Coronary artery (tissue), 2 donors: ENCODE results near the gene KDM2A.
"Not testable (repeated sequence)": the region's sequence is repeated elsewhere in the genome, so short reads cannot be mapped to it uniquely, and the experiment has no call there.

Source experiments
- DNase-seq: peaks from one replicate; pipeline ENCODE4 v3.0.0-alpha.2; 2017; ENCODE audit warnings: low spot score
- H3K27ac ChIP-seq, 2 donors: fragments of 200-600 bp; sonication (generic); one replicate each; pipeline ENCODE4 v1.5.1; 2016 to 2019
- H3K4me3 ChIP-seq: fragments of 200-600 bp; sonication (generic); 2 replicates; pipeline ENCODE4 v1.5.1; 2016; ENCODE audit warnings: mild to moderate bottlenecking, moderate library complexity
- CTCF ChIP-seq: fragments of 200-600 bp; sonication (generic); IDR thresholded peaks from one replicate; pipeline ENCODE4 v1.5.1; 2019; ENCODE audit warnings: antibody characterized with exemption

KDM2A gene

DNA sequence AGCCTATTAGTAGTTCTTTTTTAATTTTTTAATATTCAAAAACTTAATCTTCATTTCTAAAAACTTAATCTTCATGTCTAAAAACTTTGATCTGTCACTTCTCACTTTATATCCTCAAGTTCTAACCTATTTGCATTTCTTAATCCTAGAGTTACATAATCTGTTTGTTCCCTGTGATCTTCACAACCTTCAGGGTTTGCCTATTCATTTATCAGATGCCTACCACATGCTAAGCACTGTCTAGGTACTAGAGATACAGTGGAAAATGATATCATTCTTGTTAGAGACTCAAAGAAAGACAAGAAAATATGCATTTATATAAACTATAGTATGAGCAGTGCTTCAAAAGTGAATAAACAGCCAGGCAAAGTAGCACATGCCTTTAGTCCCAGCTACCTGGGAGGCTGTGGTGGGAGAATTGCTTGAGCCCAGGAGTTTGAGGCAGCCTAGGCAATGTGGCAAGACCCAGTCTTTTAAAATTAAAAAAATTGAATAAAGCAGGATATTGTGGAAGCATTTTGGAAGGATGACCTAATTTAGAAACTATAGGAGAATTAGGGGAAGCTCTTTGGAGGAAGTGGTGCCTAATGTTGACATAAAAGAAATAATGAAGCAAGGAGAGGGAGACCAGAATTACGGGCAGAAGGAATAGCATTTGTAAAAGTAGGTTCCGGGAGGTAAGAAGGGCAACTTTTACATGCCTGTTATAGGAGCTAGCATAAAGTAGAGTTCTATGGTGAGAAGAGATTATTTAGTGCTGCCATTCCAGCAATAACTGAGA is 92.8 kb downstream of the KDM2A start:
- Histone ChIP-seq H3K27ac (no peak overlapping the region), H3K4me3 (no peak overlapping the region)
- DNase-seq: no peak
- TF ChIP-seq CTCF: no peak

GRCh38 chr11:67213178-67213621 is 94.1 kb downstream of the KDM2A start:
- no peak overlapping the region for H3K4me3 ChIP-seq
- no peak overlapping the region for H3K27ac ChIP-seq
- TF ChIP-seq CTCF: no peak
- DNase-seq: no peak

GRCh38 chr11:67227726-67228125 is 108.7 kb downstream of the KDM2A start:
- DNase-seq: no peak
- TF ChIP-seq CTCF: no peak
- H3K27ac ChIP-seq: no peak overlapping the region
- no peak overlapping the region for H3K4me3 ChIP-seq

- DNase-seq: no peak
- Histone ChIP-seq H3K27ac (no peak overlapping the region), H3K4me3 (no peak overlapping the region)
- no peak for TF ChIP-seq CTCF
These were observed 111.3 kb downstream of the KDM2A start for GRCh38 chr11:67230406-67230805.

DNA sequence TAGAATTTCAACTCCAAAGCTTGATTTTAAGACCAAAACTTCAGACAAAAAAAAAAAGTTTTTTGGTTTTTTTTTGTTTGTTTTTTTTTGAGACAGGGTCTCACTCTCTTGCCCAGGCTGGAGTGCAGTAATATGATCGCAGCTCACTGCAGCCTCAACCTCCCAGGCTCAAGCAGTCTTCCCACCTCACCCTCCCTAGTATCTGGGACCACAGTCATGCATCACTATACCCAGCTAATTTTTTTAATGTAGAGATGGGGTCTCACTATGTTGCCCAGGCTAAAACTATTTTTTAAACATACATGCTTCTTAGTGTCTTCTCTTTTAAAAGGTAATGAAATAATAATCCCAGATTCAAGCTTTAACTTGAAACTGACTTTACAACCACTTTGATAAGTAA is 111.8 kb downstream of the KDM2A start:
- no peak for TF ChIP-seq CTCF
- H3K27ac ChIP-seq: no peak overlapping the region
- no peak overlapping the region for H3K4me3 ChIP-seq
- DNase-seq: no peak

DNA sequence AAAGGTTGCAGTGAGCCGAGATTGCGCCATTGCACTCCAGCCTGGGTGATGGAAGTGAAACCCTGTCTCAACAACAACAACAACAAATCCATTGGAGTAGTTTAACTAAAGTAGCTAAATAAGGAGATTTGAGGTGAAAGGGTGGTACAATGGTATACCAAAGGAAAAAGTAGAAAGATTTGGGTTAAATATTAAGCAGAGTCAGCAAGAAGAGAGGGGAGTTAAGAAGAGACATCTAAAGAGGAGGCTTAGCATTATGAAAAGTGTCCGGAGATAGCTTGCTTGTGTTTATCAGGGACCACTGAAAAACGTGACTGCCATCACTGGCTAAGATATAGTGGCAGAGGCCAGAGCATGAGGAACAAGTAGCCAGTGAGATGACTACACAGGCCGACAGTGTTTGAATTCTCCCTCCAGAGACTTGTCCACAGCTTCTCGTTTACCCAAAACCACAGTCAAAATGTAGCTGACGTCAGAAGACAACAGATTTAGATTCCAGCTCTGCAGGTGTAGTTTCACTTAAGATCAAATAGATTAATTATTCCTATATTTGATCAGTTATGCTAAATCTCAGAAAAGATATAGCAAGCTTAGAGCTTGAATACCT is 114.6 kb downstream of the KDM2A start:
- no peak overlapping the region for H3K4me3 ChIP-seq
- no peak for TF ChIP-seq CTCF
- DNase-seq: no peak
- H3K27ac ChIP-seq: no peak overlapping the region

DNA sequence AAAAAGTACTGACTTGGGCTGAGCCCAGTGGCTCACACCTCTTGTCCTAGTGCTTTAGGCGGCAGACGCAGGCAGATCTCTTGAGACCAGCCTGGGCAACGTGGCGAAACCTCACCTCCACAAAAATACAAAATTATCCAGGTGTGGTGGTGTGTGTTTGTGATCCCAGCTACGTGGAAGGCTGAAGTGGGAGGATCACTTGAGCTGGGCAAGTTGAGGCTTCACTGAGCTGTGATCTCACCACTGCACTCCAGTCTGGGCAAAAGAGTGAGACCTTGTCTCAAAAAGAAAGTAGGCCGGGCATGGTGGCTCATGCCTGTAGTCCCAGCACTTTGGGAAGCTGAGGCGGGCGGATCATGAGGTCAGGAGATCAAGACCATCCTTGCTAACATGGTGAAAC is 115.5 kb downstream of the KDM2A start:
- H3K27ac ChIP-seq, DNase-seq, H3K4me3 ChIP-seq: not testable (repeated sequence)
